Loucy (cell line): ENCODE results near the gene MBLAC1.

Experiments used
- CTCF ChIP-seq: fragments of 200-600 bp; sonication (generic); conservative IDR thresholded peaks from 2 replicates; pipeline ENCODE4 v1.5.1; 2014; ENCODE audit warnings: mild to moderate bottlenecking, antibody characterized with exemption, low read length
- EZH2phosphoT487 ChIP-seq: fragments of 200-600 bp; IDR thresholded peaks from 2 replicates; pipeline ENCODE4 v1.6.1; 2018; ENCODE audit warnings: antibody characterized with exemption, mild to moderate bottlenecking, moderate library complexity, borderline replicate concordance

GRCh38 chr7:100107890-100108289, 18.9 kb upstream of the MBLAC1 start:
- TF ChIP-seq CTCF, result no peak
- no peak for TF ChIP-seq EZH2phosphoT487
